ENCODE data around the gene FDX2. TPM values are rescaled to one million over a fixed set of nuclear protein-coding genes. Genes with fewer than 3 reads are reported as not detected.

FDX2 gene
- total RNA-seq, 4 donors from 2014 or later, result 6.7 to 36.5 (median 16.6) TPM

DNA sequence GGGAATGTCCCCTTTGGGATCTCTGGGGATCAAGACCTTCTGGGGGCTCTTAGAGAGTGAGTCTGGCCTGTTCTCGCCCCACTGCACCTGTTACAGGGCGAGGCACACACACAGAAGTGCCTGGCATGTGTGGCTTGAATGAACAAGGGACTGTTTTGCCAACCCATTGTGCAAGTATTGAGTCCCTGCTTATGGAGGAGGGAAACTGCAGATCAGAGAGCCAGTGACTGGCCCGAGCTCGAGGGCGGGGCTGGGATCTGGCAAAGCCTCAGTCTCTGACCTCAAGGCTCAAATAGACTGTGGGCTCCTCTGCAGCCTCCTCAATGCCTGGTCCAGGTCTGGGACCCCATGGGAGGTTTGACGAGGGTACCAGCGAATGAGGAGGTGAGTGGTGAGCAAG, 12.0 kb upstream of the FDX2 start:
- no peaks in the 10 kb centered on the region for H3K9me3 ChIP-seq
- H3K4me3 ChIP-seq, result no peak overlapping the region
- H3K27ac ChIP-seq, result no peak overlapping the region
- ATAC-seq, result no peak
- WGBS, 2 donors (ENCODE audit: low coverage in 1 of 2), result 60 to 75% methylated on average over 1 to 2 of the region's 7 CpGs
- TF ChIP-seq POLR2AphosphoS5 (IDR thresholded peaks at IDR 0.05), result no peak
- TF ChIP-seq, protein P1, sequence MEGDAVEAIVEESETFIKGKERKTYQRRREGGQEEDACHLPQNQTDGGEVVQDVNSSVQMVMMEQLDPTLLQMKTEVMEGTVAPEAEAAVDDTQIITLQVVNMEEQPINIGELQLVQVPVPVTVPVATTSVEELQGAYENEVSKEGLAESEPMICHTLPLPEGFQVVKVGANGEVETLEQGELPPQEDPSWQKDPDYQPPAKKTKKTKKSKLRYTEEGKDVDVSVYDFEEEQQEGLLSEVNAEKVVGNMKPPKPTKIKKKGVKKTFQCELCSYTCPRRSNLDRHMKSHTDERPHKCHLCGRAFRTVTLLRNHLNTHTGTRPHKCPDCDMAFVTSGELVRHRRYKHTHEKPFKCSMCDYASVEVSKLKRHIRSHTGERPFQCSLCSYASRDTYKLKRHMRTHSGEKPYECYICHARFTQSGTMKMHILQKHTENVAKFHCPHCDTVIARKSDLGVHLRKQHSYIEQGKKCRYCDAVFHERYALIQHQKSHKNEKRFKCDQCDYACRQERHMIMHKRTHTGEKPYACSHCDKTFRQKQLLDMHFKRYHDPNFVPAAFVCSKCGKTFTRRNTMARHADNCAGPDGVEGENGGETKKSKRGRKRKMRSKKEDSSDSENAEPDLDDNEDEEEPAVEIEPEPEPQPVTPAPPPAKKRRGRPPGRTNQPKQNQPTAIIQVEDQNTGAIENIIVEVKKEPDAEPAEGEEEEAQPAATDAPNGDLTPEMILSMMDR (IDR thresholded peaks at IDR 0.05), result no peak
- no peak for TF ChIP-seq POLR2A (IDR thresholded peaks at IDR 0.05)
- no peak for TF ChIP-seq EP300 (IDR thresholded peaks at IDR 0.05)
- H3K4me1 ChIP-seq, result peaks cover 0 to 14% (median 11%) of the 10 kb centered on the region in 3 donors
- no peaks in the 10 kb centered on the region for H3K27me3 ChIP-seq
- H3K36me3 ChIP-seq, result peaks cover 0 to 82% of the 10 kb centered on the region in 2 donors

DNA sequence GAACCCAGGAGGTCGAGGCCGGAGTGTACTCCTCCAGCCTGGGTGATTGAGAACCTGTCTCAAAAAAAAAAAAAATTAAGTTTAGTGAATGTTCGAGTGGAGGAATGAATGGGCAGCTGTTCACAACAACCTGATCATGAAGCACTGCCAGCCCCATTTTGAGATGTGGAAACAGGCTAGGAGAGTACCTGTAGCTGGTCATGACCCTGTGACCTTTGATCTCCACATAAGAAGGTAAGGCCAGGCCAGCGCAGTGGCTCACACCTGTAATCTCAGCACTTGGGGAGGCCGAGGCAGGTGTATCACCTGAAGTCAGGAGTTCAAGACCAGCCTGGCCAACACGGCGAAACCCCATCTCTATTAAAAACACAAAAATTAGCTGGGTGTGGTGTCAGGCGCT, 9.9 kb upstream of the FDX2 start:
- TF ChIP-seq EP300 (IDR thresholded peaks at IDR 0.05), result no peak
- TF ChIP-seq POLR2A (IDR thresholded peaks at IDR 0.05), result no peak
- TF ChIP-seq, protein P1 (IDR thresholded peaks at IDR 0.05), result no peak
- no peak for TF ChIP-seq POLR2AphosphoS5 (IDR thresholded peaks at IDR 0.05)
- WGBS, 2 donors (ENCODE audit: low coverage in 1 of 2), result 88% methylated on average over 6 of the region's 8 CpGs; no CpG with 5 or more reads in 1 of the 2 donors
- Histone ChIP-seq H3K27me3 (no peaks in the 10 kb centered on the region), H3K4me1 (no peaks in the 10 kb centered on the region), H3K27ac (no peak overlapping the region), H3K36me3 (peaks cover 0 to 100% of the 10 kb centered on the region in 2 donors), H3K9me3 (no peaks in the 10 kb centered on the region), H3K4me3 (no peak overlapping the region)
- no peak for ATAC-seq

- Histone ChIP-seq H3K9me3 (no peaks in the 10 kb centered on the region), H3K27me3 (no peaks in the 10 kb centered on the region), H3K4me1 (no peaks in the 10 kb centered on the region), H3K4me3 (no peak overlapping the region), H3K27ac (no peak overlapping the region), H3K36me3 (peaks cover 0 to 100% of the 10 kb centered on the region in 2 donors)
- TF ChIP-seq POLR2A (IDR thresholded peaks at IDR 0.05) (no peak), POLR2AphosphoS5 (IDR thresholded peaks at IDR 0.05) (no peak), EP300 (IDR thresholded peaks at IDR 0.05) (no peak)
- TF ChIP-seq, protein P1 (IDR thresholded peaks at IDR 0.05), result no peak
- 60 to 100% methylated on average over 2 of the region's 19 CpGs for WGBS, 2 donors (ENCODE audit: low coverage in 1 of 2)
- ATAC-seq, result no peak
Observed at GRCh38 chr19:10321874-10322835, 6.3 kb upstream of the FDX2 start.

DNA sequence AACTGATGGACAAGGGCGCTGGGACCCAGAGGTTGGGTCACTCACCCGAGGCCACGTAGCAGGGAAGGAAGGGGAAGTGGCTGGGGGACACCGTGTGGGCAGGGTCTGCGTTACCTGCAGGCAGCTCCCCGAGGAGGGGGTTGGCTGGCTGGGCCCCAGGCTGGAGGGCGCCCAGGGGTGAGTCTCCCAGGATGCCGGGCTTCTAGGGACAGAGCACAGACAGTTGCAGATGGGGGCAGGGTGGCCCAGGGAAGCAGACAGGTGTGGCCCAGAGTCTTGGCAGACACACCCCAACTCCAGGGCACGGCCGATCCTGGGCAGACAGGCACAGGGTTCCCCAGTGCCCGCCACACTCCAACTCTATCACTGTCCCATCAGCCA, 5.6 kb upstream of the FDX2 start:
- ATAC-seq, result no peak
- TF ChIP-seq POLR2AphosphoS5 (IDR thresholded peaks at IDR 0.05) (no peak), POLR2A (IDR thresholded peaks at IDR 0.05) (no peak), EP300 (IDR thresholded peaks at IDR 0.05) (no peak)
- TF ChIP-seq, protein P1 (IDR thresholded peaks at IDR 0.05), result no peak
- H3K4me3 ChIP-seq, result no peak overlapping the region
- no peak overlapping the region for H3K27ac ChIP-seq
- peaks cover 0 to 100% of the 10 kb centered on the region in 2 donors for H3K36me3 ChIP-seq
- no peaks in the 10 kb centered on the region for H3K9me3 ChIP-seq
- H3K27me3 ChIP-seq, result no peaks in the 10 kb centered on the region
- 93% methylated on average over 3 of the region's 11 CpGs; no CpG with 5 or more reads in 1 of the 2 donors for WGBS, 2 donors (ENCODE audit: low coverage in 1 of 2)
- no peaks in the 10 kb centered on the region for H3K4me1 ChIP-seq
